Measurements from ENCODE around the gene STAC3. TPM values are rescaled to one million over a fixed set of nuclear protein-coding genes. Genes with fewer than 3 reads are reported as not detected.

The STAC3 gene
- total and polyA plus RNA-seq, 10 of the 15 experiments (the other 5 are each of a cell fraction or from before 2014, with no cell fraction given), result 0.49 to 9.9 (median 3.8) TPM

DNA sequence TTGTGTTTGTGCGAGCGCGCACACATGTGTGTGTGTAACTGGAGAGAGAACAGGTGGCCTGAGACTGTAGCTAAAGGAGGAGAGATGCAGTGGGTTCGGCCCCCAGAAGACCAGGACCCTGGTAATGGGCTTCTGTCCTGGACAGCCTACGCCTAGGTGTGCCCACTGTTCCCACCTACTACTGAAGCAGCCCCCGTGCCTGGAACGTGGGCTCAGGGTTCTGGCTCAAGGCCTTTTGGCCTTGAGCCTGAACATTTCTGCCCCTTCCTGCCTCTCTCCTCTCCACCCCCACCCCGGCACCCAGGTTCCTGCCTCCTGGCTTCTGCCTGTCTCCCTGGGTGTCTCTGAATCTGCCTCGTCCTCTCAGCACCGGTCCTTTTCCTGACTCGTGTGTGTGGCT is 35.9 kb downstream of the STAC3 start:
- ChIA-PET CTCF (interaction anchor here (1.1 to 4.7 kb wide), 14 partner anchors 8 to 243 kb away, joined by 5 to 271 read pairs (median 14); partner anchors contain the start of genes GLI1, INHBE, SHMT2 and STAT6), POLR2A (interaction anchor here (0.6 to 1.9 kb wide), 3 partner anchors 12 to 27 kb away, joined by 3 to 5 read pairs (median 3); no protein-coding TSS in a partner anchor), SMC1A (ENCODE audit: uncharacterized antibody, unreplicated experiment) (interaction anchor here (1.4 to 4.2 kb wide), 3 partner anchors 9 to 26 kb away, joined by 3 to 55 read pairs (median 36); partner anchors contain the start of gene SHMT2), RAD21 (ENCODE audit: unreplicated experiment) (interaction anchor here (0.9 to 3.6 kb wide), 8 partner anchors 12 to 237 kb away, joined by 3 to 35 read pairs (median 8); partner anchors contain the start of gene SHMT2)
- Histone ChIP-seq H2AFZ (ENCODE audit: control insufficient read depth, low read depth, low read length) (no peak overlapping the region), H3K27me3 (replicated peaks in 1 of 2; ENCODE audit: control insufficient read depth in 2 of 2, insufficient read depth in 2 of 2, low read length in 1 of 2) (peaks cover 27 to 29% of the 10 kb centered on the region in 2 experiments), H3K9ac (ENCODE audit: control insufficient read depth, insufficient read depth, low read length) (no peak overlapping the region), H3K27ac (ENCODE audit: control insufficient read depth, insufficient read depth) (no peak overlapping the region), H3K4me2 (ENCODE audit: control insufficient read depth, insufficient read depth) (no peak overlapping the region), H3K79me2 (ENCODE audit: control insufficient read depth, insufficient read depth, low read length) (no peaks in the 10 kb centered on the region), H3K4me3 (no peak overlapping the region), H4K20me1 (ENCODE audit: control insufficient read depth, insufficient read depth) (no peaks in the 10 kb centered on the region), H3K4me1 (ENCODE audit: control insufficient read depth, insufficient read depth, low read length) (peaks cover 13% of the 10 kb centered on the region), H3K9me3 (replicated peaks; ENCODE audit: control insufficient read depth, insufficient read depth, low read length) (no peaks in the 10 kb centered on the region), H3K36me3 (ENCODE audit: control insufficient read depth in 2 of 2, insufficient read depth in 2 of 2, low read length in 1 of 2) (no peaks in the 10 kb centered on the region)
- 37% methylated on average over 11 of the region's 11 CpGs for WGBS (ENCODE audit: insufficient coverage, insufficient replicate concordance, low lambda C conversion rate, missing lambda C conversion rate)
- ATAC-seq (no peak), FAIRE-seq (no peak), DNase-seq (ENCODE audit: low read depth, low spot score) (no peak)
- intact Hi-C loops (cut with micrococcal nuclease; ENCODE audit: unreplicated experiment), result no loop called here
- TF ChIP-seq ZNF687 (IDR thresholded peaks at IDR 0.05), result no peak
- in situ Hi-C loops (cut with MboI), result no loop called here
- no TSS peak for BruUV-seq (replicated peaks)

All from GM12878 (cell line).